Amniotic epithelial cell (primary cell): ENCODE measurements around the gene PTGES2.
A peak's percentile ranks its signal among the peaks of the same experiment; 100 is the strongest.

Experiments
- DNase-seq: peaks from one replicate; pipeline ENCODE4 v3.0.0-alpha.2; 2010; ENCODE audit warnings: low read depth

The PTGES2 gene

DNA sequence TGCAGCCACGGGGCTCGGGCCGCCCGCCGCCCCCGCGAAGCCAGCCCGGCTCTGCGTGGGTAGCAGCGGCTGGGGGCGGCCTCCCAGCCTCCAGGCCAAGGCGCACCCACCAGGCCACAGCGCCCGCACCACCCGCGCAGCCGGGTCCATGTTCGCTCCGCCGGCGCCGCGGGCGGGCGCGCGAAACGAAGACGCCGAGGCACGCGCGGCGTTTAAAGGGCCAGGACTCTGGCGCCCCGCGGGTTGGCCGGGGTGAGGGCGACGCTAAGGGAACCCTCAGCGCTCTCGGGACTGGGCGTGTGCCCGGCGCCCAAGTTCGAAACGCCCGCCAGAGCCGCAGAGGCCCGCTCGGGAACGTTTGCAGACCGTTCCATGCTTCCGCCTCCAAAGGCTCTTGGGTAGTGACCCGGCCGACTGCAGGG, at the start of gene PTGES2:
PTGES2 (minus strand) TSS at position 162 of the 422 bp plus-strand sequence; CDS start at position 150, 12 bp downstream.
- DNase-seq: peak; percentile 77

DNA sequence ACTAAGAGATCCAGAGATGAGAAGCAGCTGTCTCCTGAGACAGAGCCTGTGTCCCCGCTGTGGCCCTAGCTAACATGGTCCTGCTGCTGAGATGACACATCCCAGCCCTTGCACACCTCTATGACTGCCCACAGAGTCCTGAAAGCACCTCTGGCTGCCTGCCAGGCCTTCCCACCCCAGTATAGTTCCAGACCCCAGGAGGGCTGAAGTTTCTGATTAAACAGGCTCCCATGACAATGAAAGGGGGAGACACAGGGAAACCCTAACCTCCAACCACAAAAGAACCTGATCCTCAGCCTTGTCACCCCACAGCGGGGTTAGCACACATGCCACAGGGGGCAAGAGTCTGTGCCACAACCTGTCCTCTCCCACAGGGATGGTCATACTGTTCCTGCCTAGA, 48.2 kb upstream of the PTGES2 start:
- no peak for DNase-seq

DNA sequence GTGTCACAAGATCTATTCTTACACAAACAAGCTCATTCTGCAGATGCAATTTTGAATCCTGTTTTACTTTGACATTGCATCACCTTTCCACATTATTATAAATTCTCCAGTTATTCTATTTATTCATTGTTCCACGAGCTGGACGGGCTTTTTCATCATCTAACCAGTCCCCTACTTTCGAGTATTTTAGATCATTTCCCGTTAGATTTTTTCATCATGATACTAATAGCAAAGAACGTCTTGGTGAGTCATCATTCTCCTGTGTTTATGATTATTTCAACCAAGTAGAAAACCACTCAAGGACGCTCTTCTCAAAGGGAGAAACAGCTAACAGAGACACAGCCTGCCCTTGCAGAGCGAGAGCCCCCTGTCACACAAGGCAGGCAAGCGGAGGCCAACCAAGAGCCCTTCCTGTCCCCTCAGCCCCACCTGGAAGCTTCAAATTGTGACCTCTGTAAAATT, 47.6 kb upstream of the PTGES2 start:
- peak; percentile 90 for DNase-seq

DNA sequence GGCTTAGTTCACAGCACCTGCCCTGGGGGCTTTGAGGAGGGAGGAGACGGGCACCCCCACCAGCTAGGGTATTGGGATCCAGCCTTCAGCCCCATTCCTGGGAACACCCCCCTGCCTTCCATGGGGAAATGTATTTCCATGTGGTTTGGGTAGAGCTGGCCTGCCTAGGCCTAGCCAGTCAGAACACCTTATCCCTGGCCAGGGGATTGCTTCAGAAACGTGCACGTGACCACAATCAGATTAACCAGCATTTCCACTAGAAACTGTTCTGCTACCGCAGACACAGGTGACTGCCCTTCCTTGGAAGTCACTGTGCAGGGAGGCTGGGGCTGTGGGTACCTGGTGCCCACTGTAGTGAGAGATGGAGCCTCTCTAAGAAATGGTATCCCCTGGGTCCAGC, 46.5 kb upstream of the PTGES2 start:
- peak; percentile 58 for DNase-seq

DNA sequence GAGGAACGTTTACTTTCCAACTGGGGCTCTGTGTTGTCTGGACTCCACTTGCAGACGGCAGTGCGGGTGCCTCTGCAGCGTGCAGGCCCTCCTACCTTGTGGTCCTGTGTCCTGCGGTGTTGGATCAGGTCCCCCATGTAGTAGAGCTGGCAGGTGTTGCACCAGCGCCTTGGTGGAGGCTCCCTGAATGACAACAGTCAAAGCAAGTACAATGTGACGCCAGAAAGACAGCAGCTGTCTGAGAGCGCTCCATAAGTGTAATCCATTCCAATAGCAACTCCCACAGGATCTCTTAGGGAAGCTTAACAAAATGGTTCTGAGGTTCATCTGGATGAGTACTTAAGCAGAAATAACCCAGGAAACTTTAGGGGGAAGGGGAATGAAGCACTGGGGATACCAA, 42.4 kb upstream of the PTGES2 start:
- DNase-seq: no peak

DNA sequence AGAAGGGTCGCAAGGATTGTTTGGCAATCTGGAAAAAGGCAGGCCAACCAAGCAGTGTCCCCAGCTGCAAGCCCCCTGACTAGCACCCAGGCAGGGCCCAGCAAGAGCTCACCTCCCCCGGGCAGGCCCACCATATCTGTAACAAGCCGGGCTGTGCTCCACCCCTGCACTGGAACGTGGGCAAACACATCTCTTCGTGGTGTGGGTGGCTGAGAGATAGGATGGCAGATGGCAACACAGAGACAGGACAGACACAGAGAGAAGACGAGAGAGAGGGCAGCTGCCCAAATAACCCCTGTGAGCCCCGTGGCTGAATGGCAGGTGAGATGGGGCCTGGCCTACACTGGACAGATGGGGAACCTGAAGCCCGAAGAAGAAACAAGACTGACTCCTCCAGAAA, 42.0 kb upstream of the PTGES2 start:
- no peak for DNase-seq

DNA sequence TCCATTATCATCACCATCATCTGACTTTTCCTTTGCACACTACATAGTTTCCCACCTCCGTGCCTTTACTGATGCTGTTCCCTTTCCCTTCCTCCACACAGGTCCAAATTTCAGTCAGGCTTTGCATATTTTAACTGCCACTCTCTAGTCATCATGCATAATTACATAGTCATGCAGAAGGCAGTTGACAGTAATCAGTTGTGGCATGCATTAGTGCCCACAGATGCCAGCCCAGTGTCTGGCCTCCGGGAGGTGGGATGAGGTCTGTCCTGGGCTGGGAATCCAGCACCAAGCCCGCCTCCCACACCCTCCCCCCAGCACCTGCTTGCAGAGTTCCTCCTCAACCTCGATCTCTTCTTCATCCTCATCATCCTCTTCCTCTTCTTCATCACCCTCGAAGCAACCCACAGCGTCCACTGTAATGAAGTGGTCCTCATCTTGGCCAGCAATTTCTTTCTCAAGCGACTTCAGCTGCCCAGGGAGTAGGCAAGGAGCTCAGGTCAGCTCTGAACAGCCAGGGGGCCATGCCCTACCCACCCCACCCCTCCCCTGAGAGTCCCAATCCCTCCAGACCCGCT, 41.3 kb upstream of the PTGES2 start:
- DNase-seq: no peak

DNA sequence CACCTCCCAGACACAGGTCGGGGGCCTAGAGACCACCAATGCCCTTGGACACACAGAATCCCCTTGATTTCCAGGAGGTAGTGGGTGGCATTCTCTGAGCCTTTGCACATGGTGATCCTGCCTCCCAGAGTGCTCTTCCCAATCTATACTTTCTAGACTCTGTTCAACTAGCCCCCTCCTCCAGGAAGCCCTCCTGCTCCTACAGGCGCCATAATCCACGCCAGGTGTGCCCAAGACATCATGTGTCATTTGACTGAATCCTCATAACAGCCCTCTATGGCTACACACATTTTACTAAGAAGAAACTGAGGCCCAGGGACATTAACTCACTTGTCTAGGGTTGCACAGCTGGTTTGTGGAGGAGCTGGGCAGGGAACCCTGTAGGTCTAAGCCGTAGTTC, 39.7 kb upstream of the PTGES2 start:
- DNase-seq: no peak

DNA sequence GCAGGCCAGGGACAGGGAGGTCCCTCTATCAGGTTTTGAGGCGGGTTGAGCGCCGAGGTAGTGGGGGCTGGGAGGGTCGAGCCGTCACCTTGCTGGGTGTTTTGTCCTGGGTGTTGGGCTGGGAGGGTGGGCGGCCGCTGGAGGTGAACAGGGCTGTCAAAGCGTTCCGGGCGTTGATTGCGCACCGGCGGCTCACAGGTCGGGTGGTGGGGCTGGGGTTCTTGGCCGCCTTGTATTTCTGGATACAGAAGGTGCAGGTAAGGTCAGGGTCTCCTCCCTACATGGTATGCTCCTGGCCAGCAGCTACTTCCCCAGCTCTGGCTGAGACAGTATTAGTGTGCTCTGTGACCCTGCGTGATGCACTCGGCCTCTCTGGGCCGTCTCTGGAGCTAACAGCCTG, 38.6 kb upstream of the PTGES2 start:
- DNase-seq: no peak

DNA sequence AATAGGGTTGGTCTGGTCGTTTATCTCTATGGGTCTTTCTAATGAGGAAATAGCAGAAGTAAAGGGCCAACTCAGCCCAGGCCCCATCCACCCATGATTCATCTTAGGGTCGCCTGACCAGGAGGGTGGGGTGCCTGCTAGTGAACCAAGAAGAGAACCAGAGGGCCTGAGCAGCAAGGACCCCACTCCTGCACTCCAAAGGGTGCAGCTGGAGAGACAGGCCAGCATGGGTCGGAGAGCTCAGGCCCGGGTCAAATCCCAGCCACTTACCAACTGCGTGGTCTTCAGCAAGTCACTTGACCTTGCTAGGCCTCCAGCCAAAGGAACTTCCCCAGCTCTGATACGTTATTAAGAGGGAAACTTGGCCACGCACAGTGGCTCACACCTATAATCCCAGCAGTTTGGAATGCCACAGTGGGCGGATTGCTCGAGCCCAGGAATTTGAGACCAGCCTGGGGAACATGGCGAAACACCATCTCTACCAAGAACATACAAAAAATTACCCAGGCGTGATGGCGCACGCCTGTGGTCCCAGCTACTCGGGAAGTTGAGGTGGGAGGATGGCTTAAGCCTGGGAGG, 36.9 kb upstream of the PTGES2 start:
- peak; percentile 43 for DNase-seq

DNA sequence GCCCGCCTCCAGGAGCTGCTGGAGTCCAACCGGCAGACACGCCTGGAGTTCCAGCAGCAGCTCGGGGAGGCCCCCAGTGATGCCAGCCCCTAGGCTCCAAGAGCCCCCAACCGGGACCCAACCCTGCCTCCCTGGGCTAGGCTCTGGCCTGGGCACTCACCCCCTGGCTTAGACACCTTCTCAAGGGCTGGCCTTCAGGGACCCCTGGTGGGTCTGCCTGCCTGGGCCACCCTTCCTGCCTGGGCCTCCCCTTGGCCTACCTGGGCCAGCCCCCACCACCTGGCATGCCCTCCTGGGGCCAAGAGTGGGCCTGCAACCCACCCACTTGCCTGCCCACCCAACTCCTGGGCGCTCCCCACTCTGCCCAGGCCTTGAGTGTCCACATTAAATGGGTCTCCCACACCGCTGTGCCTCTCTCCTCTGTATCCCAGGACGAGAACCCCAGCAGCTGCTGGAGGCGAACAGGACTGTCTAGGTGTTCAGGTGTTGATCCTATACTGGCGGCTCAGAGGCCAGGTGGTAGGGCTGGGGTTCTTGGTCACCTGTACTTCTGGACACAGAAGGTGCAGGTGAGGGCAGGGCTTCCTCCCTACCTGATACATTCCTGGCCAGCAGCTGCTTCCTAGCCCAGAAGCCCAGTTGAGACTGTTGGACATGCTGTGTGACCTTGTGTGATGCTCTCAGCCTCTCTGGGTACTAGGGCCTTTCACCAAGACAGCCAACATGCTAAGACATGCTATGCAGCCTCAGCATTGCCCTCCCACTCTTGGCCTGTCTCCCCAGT, 36.2 kb upstream of the PTGES2 start:
- DNase-seq: no peak

DNA sequence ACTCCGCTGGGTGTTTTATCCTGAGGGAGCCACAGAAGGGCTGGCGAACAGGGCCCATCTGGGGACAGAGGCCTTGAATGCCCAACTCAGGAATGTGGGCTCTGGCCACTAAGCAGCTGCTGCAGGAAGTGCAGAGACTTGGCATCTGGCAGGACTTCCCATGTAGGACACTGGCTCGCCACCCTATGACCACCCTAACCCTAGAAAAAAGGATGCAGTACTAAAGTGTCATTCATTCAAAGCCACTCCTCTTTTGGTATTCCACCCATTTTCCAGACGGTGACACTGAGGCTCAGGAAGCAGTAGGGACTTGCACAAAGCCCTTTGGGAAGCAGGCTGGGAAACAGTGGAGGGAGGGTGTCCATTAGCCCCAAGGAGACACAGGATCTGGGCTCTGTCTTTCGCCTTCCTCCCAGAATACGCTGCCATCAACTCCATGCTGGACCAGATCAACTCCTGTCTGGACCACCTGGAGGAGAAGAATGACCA, 35.5 kb upstream of the PTGES2 start:
- no peak for DNase-seq

DNA sequence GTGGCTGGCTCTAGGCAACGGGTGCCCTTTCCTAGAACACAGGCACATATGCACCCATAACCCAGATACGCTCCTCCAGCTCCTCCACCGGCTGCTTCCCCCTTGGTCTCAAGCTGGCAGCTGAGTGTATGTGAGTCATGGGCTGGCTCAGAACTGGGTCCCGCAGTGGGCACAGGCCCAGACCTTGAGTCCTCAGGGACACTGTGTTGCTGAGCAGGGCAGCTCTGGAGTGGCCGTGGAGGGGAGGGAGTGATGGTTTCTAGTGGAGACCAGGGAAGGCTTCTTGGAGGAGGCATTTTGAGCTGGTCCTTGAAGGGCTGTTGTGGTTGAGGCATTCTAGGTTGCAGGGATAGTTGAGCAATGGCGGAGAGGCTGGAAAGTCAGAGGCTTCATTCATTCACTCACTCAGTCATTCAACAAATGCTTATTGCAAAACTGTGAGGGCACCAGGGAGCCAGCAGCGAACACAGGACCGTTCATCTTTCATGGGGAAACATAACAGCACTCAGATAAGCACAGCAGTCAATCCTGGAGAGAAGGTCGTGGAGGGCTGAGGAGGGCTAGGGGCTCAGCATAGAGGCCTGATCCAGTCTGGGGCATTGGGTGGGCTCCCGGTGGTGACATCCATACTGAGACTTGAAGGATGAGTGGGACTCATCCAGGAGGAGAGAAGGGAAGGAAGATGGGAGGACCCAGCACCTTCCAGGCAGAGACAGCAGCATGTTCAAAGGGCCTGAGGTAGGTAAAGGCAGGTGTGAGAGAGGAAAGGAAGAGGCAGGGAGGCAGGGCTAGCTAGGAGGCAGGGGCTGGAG, 34.9 kb upstream of the PTGES2 start:
- DNase-seq: no peak

DNA sequence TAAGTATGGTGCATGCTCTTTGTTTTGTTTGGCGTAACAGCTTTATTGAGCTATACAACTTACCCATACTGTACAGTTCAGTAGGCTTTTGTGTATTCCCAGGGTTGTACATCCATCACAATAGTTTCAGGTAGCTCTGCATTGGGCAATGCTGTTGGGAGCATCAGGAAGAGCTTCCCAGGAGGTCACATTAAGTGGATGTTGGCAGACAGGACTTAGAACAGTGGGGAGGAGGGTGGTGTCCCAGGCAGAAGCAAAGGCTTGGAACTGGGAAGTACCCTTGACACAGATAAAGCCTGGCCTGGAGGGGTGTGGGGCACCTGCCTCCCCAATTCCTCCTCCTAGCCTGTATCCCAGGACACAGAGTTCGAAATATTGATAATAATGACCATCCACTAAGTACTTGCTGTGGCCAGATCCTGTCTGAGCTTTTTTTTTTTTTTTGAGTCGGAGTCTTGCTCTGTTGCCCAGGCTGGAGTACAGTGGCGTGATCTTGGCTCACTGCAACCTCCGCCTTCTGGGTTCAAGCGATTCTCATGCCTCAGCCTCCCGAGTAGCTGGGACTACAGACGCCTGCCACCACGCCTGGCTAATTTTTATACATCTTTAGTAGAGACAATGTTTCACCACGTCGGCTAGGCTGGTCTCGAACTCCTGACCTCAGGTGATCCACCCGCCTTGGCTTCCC, 33.8 kb upstream of the PTGES2 start:
- no peak for DNase-seq

DNA sequence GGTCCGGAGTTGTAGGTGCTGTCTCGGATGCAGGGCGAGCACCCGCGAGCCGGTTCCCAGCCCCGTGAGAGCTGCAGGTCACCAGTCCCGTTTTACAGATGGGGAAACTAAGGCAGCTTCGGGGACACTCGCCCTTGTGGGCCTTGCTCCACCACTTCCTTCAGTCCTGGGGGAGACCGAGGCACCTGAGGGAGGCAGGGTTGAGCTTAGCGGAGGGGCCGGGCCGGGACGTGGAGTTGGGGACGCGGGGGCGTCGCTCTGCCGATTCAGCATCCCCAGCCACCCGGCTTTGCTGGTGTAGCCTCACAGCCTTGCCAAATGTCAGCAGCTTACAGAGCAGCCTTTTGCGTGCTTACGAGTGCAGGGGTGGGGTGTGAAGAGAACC, 33.1 kb upstream of the PTGES2 start:
- DNase-seq: no peak

DNA sequence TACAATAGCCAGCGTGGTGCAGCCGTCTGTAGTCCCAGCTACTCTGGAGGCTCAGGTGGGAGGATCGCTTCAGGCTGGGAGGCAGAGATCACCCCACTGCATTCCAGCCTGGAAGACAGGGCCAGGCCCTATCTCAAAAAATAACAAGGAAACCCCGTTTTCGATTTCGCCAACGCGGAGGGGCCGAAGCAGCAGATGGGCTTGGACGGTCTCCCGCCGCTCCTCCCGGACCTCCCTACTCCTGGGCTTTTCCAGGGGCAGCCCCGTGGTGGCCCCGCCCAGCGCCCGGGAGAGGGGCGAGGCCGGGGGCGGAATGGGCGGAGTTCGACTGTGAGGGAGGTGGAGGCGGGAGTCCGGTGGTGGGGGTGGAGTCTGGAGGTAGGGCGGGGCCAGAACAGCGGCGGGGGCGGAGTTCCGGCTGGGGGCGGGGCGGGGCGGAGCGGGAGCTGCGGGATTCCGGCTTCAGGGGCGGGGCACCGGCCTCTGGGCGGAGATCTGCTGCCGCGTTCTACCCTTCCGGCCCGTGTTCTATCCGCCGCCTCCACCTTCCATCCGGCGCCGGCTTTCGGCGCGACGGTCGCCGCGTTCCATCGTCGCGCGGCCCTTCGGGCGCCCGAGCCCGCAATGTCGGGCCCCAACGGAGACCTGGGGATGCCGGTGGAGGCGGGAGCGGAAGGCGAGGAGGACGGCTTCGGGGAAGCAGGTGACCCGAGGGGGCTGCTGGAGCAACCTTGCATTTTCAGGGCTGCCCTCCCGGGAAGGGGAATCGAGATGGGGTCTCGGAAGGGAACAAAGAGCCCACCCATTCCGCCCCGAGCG, 32.5 kb upstream of the PTGES2 start, which contains the start of gene BBLN:
BBLN (plus strand) TSS at position 482 of the 819 bp plus-strand sequence; CDS start at position 625, 143 bp downstream.
- peak; percentile 81 for DNase-seq

DNA sequence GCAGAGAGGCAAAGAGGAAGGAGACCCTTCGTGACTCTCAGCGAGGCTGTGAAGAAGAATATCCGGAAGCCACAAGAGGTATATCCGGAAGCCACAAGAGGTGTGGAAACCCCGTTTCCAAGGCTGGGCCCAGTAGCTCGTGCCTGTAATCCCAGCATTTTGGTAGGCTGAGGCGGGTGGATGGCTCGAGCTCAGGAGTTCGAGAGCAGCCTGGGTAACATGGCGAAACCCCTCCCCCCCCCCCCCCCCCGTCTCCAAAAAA, 31.9 kb upstream of the PTGES2 start:
- DNase-seq: no peak

DNA sequence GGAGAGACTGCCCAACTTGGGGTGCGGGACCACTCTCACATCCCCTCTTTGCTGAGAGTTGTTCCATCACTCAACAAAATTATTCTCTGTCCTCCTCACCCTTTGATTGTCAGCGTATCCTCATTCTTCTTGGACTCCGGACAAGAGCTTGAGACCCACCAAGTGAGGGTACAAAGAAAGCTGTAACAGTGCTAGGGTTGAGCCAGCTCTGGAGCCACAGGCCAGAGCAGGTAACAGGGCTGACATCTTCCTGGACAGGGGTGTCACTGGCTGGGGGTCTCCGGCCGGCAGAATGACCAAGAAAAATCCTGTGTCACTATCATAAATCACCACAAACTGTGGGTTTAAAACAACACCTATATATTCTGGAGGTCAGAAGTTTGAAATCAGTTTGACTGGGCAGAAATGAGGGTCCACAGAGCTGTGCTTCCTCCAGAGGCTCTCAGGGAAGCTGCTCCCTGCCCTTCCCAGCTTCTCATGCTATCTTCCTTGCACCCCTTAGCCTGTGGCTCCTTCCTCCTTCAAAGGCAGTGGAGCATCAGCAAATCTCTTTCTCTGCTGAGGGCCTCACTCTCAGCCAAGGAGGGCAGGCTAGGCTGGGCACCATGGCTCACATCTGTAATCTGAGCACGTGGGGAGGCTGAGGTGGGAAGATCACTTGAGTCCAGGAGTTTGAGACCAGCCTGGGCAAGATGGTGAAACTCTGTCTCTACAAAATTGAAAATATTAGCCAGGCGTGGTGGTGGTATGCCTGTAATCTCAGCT, 28.4 kb upstream of the PTGES2 start:
- DNase-seq: no peak

DNA sequence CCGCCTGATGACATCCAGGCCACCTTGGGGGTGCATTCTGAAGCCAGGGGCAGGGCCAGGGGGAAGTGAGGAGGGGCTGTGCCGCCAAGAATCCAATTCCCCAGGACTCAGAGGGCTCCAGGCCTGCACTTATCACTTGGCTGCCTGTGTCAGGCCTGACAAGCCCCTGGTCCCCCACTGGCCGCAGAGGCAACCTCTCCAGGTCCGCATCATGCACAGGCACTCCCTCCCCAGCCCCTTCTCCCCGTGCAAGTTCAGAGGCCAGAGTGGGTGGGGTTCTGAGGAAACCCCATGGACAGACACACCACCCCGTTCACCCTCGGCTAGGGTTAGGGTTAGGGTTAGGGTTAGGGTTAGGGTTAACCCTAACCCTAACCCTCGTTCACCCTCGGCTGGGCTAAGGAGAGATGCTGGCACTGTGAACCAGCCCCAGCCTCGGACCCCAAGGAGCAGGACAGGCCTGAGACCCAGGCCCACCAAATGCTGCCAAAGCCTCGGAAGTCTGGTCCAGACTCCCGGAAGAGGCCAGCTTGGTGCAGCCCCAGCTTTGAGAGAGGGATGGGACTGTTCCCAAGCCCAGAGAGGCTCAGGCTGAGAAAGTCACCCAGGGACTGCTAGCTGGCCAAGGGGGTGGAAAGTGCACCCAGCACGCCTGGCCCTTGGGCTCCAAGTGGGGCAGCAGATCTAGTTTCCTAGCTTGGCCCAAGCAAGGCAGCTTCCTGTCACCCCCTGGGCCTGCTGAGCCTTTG, 26.6 kb upstream of the PTGES2 start:
- DNase-seq: no peak
